Duodenal mucosa (tissue), 2 donors: Measurements from ENCODE around the gene HUS1.
"Not testable (repeated sequence)": the region's sequence is repeated elsewhere in the genome, so short reads cannot be mapped to it uniquely, and the experiment has no call there.

Experiments
- H3K27ac ChIP-seq: one replicate; pipeline ENCODE4 v1.7.0; 2013; ENCODE audit warnings: low read depth, low read length
- H3K27me3 ChIP-seq, 2 donors: one replicate each; pipeline ENCODE4 v1.7.0; 2013; ENCODE audit warnings: low read length in 2 of 2, control low read depth in 1 of 2; ENCODE audit not compliant: insufficient read depth in 2 of 2, control insufficient read depth in 1 of 2
- H3K36me3 ChIP-seq, 2 donors: one replicate each; pipeline ENCODE4 v1.7.0; 2013; ENCODE audit warnings: low read length in 2 of 2, control low read depth in 1 of 2; ENCODE audit not compliant: insufficient read depth in 2 of 2, control insufficient read depth in 1 of 2
- H3K4me1 ChIP-seq, 2 donors: one replicate each; pipeline ENCODE4 v1.7.0; 2013; ENCODE audit warnings: low read length in 2 of 2, control low read depth in 1 of 2; ENCODE audit not compliant: insufficient read depth in 2 of 2, control insufficient read depth in 1 of 2
- H3K4me3 ChIP-seq, 2 donors: one replicate each; pipeline ENCODE4 v1.7.0; 2013; ENCODE audit warnings: low read length in 2 of 2, low read depth in 1 of 2
- H3K9ac ChIP-seq, 2 donors: one replicate each; pipeline ENCODE4 v1.7.0; 2013; ENCODE audit warnings: low read length in 2 of 2, low read depth in 1 of 2
- H3K9me3 ChIP-seq, 2 donors: one replicate each; pipeline ENCODE4 v1.7.0; 2013; ENCODE audit warnings: low read length in 2 of 2, control low read depth in 1 of 2; ENCODE audit not compliant: control insufficient read depth in 1 of 2

HUS1 gene

DNA sequence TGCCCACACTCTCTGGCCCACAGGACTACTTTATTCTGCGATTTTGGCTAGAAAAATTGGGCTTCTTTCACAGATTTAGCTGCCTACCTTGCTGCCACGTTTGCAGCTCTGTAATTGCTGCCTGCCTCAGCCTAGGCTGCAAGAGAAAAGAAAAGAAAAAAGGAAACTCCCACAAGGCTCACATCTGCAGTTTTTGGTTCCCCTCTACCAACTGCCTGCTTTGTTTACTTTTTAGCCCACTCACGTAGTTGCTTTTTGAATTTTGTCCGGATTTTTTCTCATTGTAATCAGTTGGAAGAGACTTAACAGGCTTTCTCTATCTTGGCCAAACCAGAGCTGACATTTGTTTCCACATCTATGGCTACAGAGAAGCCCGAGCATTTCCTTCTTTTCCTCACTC is 25.2 kb upstream of the HUS1 start:
- Histone ChIP-seq H3K36me3 (no peaks in the 10 kb centered on the region), H3K4me3 (no peak overlapping the region), H3K27me3 (no peaks in the 10 kb centered on the region), H3K4me1 (peaks cover 19 to 20% of the 10 kb centered on the region in 2 donors), H3K27ac (no peak overlapping the region), H3K9me3 (no peaks in the 10 kb centered on the region), H3K9ac (no peak overlapping the region)

DNA sequence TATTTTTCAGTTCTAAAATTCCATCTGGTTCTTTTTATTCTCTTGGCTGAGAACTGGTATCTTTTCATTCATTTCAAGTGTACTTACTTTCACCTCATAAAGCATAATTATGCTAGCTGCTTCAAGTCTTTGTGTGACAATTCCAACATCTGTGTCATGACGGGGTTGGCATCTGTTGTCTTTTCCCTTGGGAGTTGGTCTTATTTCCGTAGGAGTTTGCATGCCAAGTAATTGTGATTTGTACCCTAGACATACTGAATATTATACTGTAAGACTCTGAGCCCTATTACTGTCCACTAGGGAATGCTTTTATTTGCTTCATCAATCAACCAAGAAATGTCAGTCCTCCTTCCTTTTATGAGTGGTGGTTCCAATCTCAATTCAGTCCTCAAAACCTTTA is 24.6 kb upstream of the HUS1 start:
- Histone ChIP-seq H3K27me3 (no peaks in the 10 kb centered on the region), H3K4me3 (no peak overlapping the region), H3K27ac (no peak overlapping the region), H3K9ac (no peak overlapping the region), H3K9me3 (no peaks in the 10 kb centered on the region), H3K4me1 (peaks cover 19 to 20% of the 10 kb centered on the region in 2 donors), H3K36me3 (no peaks in the 10 kb centered on the region)

DNA sequence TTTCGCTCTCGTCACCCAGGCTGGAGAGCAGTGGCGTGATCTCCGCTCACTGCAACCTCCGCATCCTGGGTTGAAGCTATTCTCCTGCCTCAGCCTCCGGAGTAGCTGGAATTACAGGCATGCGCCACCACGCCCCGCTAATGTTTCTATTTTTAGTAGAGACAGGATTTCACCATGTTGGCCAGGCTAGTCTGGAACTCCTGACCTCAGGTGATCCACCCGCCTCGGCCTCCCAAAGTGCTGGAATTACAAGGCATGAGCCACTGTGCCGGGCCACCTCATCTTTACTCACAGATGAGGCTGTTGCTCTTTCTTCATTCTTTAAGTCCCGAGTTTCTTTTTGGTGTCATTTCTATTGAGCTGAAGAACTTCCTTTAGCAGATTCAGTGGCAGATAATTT is 20.7 kb upstream of the HUS1 start:
- H3K4me1 ChIP-seq = peaks cover 10% of the 10 kb centered on the region in 2 donors
- H3K9me3 ChIP-seq, H3K27me3 ChIP-seq, H3K9ac ChIP-seq, H3K27ac ChIP-seq, H3K4me3 ChIP-seq, H3K36me3 ChIP-seq: not testable (repeated sequence)

DNA sequence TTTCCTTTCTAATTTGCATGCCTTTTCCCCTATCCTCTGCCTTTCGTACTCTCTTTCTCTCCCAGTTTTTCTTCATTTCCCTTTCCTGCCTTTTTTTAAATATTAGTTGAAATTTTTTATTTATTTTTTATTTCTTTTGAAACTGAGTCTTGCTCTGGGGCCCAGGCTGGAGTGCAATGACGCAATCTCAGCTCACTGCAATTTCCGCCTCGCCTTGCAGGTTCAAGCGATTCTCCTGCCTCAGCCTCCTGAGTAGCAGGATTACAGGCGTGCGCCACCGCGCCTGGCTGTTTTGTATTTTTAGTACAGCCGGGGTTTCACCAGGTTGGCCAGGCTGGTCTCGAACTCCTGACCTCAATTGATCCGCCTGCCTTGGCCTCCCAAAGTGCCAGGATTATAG is 20.0 kb upstream of the HUS1 start:
- peaks cover 3% of the 10 kb centered on the region in 2 donors for H3K4me1 ChIP-seq
- no peaks in the 10 kb centered on the region for H3K36me3 ChIP-seq
- no peak overlapping the region for H3K4me3 ChIP-seq
- H3K27ac ChIP-seq = no peak overlapping the region
- no peaks in the 10 kb centered on the region for H3K9me3 ChIP-seq
- H3K27me3 ChIP-seq = no peaks in the 10 kb centered on the region
- no peak overlapping the region for H3K9ac ChIP-seq

DNA sequence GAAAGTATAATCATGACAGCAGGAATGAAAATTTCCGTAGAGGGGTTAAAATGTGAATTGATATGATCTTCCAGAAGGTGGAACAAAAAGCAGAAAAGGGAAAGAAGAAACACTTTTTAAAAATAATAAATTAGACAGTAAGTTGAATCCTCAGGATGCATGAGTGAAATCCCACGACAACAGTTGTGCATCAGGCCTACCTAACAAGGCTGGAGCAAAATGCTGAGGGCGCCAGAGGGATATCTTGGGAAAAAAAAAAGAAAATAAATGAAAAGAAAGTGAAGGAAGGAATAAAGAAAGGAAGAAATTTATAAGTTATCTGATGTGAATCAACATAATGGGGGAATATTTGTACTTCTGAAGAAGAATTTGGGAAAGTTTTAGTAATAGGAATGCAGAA is 13.0 kb upstream of the HUS1 start:
- Histone ChIP-seq H3K27ac (no peak overlapping the region), H3K27me3 (no peaks in the 10 kb centered on the region), H3K4me3 (peak overlapping the region; percentile 86 to 93), H3K4me1 (peaks cover 0 to 4% of the 10 kb centered on the region in 2 donors), H3K36me3 (no peaks in the 10 kb centered on the region), H3K9ac (peak overlapping the region; percentile 30 to 65), H3K9me3 (no peaks in the 10 kb centered on the region)

DNA sequence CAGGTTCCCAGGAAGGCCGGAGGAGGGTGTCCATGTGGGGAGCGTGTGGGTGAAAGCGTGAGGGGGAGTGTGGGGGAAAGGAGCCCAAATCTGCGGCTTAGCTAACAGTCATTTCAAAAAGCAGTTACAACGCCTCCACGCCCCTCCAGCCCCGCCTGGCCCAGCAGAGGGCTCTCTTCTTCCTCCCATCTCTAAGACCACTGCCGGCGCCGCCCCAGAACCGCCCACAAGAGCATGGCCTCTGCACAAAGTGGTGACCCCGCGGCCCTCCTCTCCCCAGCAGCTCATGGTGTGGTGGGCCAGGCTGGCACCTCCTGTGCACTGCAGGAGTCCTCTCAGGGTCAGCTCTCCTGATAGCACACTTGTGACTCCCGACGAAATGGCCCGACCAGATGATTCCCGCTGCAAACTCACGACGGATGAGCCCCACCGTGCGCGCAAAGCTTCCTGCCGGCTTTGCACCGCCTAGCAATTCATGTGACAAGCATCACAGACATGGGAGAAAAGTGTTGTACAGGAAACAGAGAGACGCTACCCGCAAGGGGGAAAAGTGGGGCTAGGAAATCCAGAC is 12.4 kb upstream of the HUS1 start:
- Histone ChIP-seq H3K36me3 (no peaks in the 10 kb centered on the region), H3K27ac (no peak overlapping the region), H3K9me3 (no peaks in the 10 kb centered on the region), H3K27me3 (no peaks in the 10 kb centered on the region), H3K9ac (peak overlapping the region; percentile 30 to 65), H3K4me1 (peaks cover 0 to 4% of the 10 kb centered on the region in 2 donors), H3K4me3 (peak overlapping the region; percentile 86 to 93)

DNA sequence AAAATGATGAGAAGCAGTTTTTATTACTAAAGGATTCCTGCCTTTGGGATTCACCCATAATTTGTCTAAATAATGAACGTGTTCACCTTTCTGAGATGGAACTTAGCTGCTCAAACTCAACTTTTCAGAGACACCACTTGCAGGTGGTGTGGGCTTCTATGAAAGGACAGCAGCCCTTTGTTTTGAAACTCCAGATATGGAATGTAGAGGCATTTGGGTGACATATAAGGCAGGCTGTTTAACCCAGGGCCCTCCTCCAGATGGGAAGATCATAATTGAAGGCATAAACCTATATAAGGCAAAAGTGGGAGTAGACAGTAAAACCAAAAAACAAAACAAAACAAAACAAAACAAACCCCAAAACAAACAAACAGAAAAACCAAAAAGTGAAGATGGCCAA is 11.9 kb upstream of the HUS1 start:
- H3K36me3 ChIP-seq = no peaks in the 10 kb centered on the region
- H3K9ac ChIP-seq = peak overlapping the region; percentile 30 to 65
- peaks cover 0 to 4% of the 10 kb centered on the region in 2 donors for H3K4me1 ChIP-seq
- no peak overlapping the region for H3K27ac ChIP-seq
- H3K9me3 ChIP-seq = no peaks in the 10 kb centered on the region
- H3K4me3 ChIP-seq = peak overlapping the region; percentile 86 to 93
- H3K27me3 ChIP-seq = no peaks in the 10 kb centered on the region

DNA sequence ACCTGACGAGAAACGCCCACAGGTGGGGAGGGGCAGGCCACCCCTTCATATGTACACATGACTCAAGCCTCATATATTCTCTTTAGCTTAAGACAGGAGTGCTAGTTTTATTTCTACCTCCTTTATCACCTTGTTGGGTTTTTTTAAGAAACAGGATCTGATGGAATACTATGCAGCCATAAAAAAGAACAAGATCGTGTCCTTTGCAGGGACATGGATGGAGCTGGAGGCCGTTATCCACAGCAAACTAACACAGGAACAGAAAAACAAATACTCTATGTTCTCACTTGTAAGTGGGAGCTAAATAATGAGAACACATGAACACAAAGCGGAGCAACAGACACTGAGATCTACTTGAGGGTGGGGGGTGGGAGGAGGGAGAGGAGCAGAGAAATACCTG is 11.2 kb upstream of the HUS1 start:
- H3K4me3 ChIP-seq = no peak overlapping the region
- H3K27ac ChIP-seq = no peak overlapping the region
- H3K9me3 ChIP-seq = no peaks in the 10 kb centered on the region
- peaks cover 0 to 4% of the 10 kb centered on the region in 2 donors for H3K4me1 ChIP-seq
- H3K27me3 ChIP-seq = no peaks in the 10 kb centered on the region
- H3K9ac ChIP-seq = no peak overlapping the region
- no peaks in the 10 kb centered on the region for H3K36me3 ChIP-seq

DNA sequence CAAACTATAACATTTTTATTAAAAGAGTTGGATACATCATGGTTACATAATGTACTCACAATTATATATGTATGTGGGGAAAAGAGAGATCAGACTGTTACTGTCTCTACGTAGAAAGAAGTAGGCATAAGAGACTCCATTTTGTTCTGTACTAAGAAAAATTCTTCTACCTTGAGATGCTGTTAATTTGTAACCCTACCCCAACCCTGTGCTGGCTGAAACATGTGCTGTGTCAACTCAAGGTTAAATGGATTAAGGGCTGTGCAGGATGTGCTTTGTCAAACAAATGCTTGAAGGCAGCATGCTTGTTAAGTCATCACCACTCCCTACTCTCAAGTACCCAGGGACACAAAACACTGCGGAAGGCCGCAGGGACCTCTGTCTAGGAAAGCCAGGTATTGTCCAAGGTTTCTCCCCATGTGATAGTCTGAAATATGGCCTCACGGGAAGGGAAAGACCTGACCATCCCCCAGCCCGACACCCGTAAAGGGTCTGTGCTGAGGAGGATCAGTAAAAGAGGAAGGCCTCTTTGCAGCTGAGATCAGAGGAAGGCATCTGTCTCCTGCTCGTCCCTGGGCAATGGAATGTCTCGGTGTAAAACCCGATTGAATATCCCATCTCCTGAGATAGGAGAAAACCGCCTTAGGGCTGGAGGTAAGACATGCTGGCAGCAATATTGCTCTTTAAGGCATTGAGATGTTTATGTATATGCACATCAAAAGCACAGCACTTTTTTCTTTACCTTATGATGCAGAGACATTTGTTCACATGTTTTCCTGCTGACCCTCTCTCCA is 10.4 kb upstream of the HUS1 start:
- not testable (repeated sequence) for H3K27ac ChIP-seq, H3K36me3 ChIP-seq, H3K4me3 ChIP-seq, H3K4me1 ChIP-seq, H3K9ac ChIP-seq, H3K9me3 ChIP-seq, H3K27me3 ChIP-seq

DNA sequence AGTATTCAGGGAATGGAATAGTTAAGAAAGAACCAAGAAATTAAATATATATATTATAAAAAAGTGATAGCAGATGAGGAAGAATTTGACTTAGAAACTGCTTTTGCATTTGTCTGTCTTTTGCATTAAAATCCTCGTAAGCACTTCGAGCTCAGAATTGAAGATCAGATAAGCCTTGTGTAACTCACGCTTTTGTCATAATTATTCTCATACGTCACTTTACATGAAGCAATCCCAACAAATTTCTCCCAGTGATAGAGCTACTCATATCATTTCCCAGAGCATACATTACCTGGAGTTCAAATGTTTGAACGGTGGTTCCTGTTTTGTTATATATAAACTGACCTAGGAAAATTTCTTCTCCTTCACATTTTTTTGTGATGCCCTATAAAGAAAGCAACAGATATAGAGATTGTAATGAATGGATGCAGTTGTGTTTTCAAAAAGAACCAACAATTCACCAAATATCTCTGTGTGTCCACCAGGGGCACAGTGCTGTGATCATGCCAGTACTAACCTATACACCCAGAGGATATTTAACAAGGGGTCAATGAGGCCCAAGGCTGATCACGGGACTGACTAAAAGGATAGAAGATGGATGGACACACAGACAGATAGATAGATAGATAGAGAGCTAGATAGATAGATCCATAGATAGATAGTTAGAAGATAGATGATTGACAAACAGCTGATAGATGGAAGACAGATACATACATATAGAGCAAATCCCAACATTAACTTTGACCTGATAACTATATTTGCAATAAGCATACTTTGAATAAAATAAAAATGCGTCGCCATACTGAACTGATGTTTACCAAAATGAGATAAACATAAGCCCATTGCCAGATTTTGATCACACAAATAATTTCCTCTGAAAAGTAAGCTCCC is 9.3 kb upstream of the HUS1 start:
- H3K4me3 ChIP-seq = no peak overlapping the region
- no peaks in the 10 kb centered on the region for H3K36me3 ChIP-seq
- peaks cover 0 to 4% of the 10 kb centered on the region in 2 donors for H3K4me1 ChIP-seq
- H3K27me3 ChIP-seq = no peaks in the 10 kb centered on the region
- no peak overlapping the region for H3K9ac ChIP-seq
- H3K9me3 ChIP-seq = no peaks in the 10 kb centered on the region
- H3K27ac ChIP-seq = no peak overlapping the region
